GM10266 (cell line): Measurements from ENCODE around the gene TMSB15B.
"Not testable (repeated sequence)": the region's sequence is repeated elsewhere in the genome, so short reads cannot be mapped to it uniquely, and the experiment has no call there.

ENCODE experiments used
- DNase-seq: peaks from one replicate; pipeline ENCODE4 v3.0.0; 2012; ENCODE audit errors: extremely low spot score
- CTCF ChIP-seq: IDR thresholded peaks from 2 replicates; pipeline ENCODE4 v1.5.1; 2012; ENCODE audit warnings: mild to moderate bottlenecking, low read depth; ENCODE audit not compliant: control insufficient read depth, insufficient read depth; ENCODE audit errors: missing control alignments

TMSB15B gene

GRCh38 chrX:103932133-103932532 lies 30.3 kb upstream of the TMSB15B start:
- TF ChIP-seq CTCF, result no peak
- DNase-seq, result no peak

GRCh38 chrX:103940257-103940656 lies 22.2 kb upstream of the TMSB15B start:
- not testable (repeated sequence) for DNase-seq

GRCh38 chrX:103941201-103941975 lies 21.0 kb upstream of the TMSB15B start:
- peak; percentile 3 for DNase-seq
- TF ChIP-seq CTCF, result peak; percentile 44

- no peak for DNase-seq
- no peak for TF ChIP-seq CTCF
Observed at GRCh38 chrX:103949506-103949905, 12.9 kb upstream of the TMSB15B start.

GRCh38 chrX:103953353-103953752 lies 9.1 kb upstream of the TMSB15B start:
- DNase-seq, result no peak
- no peak for TF ChIP-seq CTCF

- no peak for DNase-seq
- TF ChIP-seq CTCF, result no peak
Observed at GRCh38 chrX:103954259-103954658, 8.2 kb upstream of the TMSB15B start.

GRCh38 chrX:103960599-103960998 lies 1.8 kb upstream of the TMSB15B start:
- not testable (repeated sequence) for DNase-seq

- not testable (repeated sequence) for DNase-seq
Observed at GRCh38 chrX:103983508-103983907, 21.1 kb downstream of the TMSB15B start.

- DNase-seq, result no peak
- no peak for TF ChIP-seq CTCF
Observed at GRCh38 chrX:103999234-103999633, 36.8 kb downstream of the TMSB15B start.
